Measurements from ENCODE around the gene PRAC2. TPM values are rescaled to one million over a fixed set of nuclear protein-coding genes. Genes with fewer than 3 reads are reported as not detected.

PRAC2 gene
- total RNA-seq, 1 experiment from 2014 or later: not detected

DNA sequence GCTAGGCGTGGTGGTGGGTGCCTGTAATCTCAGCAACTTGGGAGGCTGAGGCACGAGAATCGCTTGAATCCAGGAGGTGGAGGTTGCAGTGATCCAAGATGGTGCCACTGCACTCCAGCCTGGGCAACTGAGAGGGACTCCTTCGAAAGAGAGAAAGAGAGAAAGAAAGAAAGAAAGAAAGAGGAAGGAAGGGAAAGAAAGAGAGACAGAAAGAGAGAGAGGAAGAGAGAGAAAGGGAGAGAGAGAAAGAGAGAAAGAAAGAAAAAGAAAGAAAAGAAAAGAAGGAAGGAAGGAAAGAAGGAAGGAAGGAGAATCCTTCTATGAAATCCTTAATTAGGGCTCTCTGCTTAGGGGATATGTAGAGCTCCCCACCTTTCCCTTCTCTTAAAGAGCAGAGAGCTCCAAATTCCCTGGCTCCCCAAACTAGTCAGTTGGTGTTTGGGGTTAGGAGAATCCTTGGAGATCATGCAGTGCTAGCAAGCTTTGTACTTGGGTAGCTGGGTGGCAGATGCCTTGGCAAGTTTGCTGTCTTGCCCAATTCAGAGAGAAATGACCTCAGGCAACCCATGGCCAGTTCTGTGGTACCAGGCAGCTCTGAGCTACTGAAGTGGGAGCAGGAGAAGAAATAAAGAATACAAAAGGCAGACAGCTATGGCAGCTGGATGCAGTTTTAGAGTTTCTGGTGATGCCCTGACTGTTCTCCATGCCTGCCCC is 14.5 kb downstream of the PRAC2 start:
- no peaks in the 10 kb centered on the region for H3K4me1 ChIP-seq (ENCODE audit: control insufficient read depth, insufficient read depth, low read length)
- ATAC-seq (no peak), DNase-seq (ENCODE audit: low read depth, low spot score) (no peak)
- H3K27ac ChIP-seq (ENCODE audit: low read length): no peak overlapping the region
- POLR2A ChIA-PET: interaction anchor here (0.5 to 0.7 kb wide), 4 partner anchors 9 to 93 kb away, joined by 3 to 8 read pairs (median 5); partner anchors contain the start of gene HOXB13
- no TSS peak for BruUV-seq (replicated peaks)
- no peaks in the 10 kb centered on the region for H3K36me3 ChIP-seq (ENCODE audit: control insufficient read depth, insufficient read depth, low read length)
- H3K27me3 ChIP-seq (ENCODE audit: control insufficient read depth, insufficient read depth, low read length): no peaks in the 10 kb centered on the region; the same call in 1 of the 2 replicates
- no peaks in the 10 kb centered on the region for H3K9me3 ChIP-seq (ENCODE audit: control insufficient read depth, insufficient read depth, low read depth, low read length)
- CTCF ChIA-PET: interaction anchor here (1.1 to 1.2 kb wide), 2 partner anchors 142 to 147 kb away, joined by 4 to 6 read pairs; no protein-coding TSS in a partner anchor
- in situ Hi-C loops (cut with HindIII; ENCODE audit: low pct_unique_long_range_greater_than_20kb, low sequenced_read_pairs): loop anchor here (5.0 to 10.0 kb wide), 2 partner anchors 65 to 167 kb away; partner anchors contain the start of gene UBE2Z
- no peak for TF ChIP-seq SIN3A (IDR thresholded peaks at IDR 0.05; ENCODE audit: borderline replicate concordance, insufficient read depth, low read depth, low read length)
- no peak for TF ChIP-seq POLR2AphosphoS5 (IDR thresholded peaks at IDR 0.05; ENCODE audit: low read depth, low read length)
- TF ChIP-seq, protein P1, sequence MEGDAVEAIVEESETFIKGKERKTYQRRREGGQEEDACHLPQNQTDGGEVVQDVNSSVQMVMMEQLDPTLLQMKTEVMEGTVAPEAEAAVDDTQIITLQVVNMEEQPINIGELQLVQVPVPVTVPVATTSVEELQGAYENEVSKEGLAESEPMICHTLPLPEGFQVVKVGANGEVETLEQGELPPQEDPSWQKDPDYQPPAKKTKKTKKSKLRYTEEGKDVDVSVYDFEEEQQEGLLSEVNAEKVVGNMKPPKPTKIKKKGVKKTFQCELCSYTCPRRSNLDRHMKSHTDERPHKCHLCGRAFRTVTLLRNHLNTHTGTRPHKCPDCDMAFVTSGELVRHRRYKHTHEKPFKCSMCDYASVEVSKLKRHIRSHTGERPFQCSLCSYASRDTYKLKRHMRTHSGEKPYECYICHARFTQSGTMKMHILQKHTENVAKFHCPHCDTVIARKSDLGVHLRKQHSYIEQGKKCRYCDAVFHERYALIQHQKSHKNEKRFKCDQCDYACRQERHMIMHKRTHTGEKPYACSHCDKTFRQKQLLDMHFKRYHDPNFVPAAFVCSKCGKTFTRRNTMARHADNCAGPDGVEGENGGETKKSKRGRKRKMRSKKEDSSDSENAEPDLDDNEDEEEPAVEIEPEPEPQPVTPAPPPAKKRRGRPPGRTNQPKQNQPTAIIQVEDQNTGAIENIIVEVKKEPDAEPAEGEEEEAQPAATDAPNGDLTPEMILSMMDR (IDR thresholded peaks at IDR 0.05): no peak
- TF ChIP-seq TCF7L2 (IDR thresholded peaks at IDR 0.05; ENCODE audit: low read depth, low read length): no peak
- TF ChIP-seq, protein P2, sequence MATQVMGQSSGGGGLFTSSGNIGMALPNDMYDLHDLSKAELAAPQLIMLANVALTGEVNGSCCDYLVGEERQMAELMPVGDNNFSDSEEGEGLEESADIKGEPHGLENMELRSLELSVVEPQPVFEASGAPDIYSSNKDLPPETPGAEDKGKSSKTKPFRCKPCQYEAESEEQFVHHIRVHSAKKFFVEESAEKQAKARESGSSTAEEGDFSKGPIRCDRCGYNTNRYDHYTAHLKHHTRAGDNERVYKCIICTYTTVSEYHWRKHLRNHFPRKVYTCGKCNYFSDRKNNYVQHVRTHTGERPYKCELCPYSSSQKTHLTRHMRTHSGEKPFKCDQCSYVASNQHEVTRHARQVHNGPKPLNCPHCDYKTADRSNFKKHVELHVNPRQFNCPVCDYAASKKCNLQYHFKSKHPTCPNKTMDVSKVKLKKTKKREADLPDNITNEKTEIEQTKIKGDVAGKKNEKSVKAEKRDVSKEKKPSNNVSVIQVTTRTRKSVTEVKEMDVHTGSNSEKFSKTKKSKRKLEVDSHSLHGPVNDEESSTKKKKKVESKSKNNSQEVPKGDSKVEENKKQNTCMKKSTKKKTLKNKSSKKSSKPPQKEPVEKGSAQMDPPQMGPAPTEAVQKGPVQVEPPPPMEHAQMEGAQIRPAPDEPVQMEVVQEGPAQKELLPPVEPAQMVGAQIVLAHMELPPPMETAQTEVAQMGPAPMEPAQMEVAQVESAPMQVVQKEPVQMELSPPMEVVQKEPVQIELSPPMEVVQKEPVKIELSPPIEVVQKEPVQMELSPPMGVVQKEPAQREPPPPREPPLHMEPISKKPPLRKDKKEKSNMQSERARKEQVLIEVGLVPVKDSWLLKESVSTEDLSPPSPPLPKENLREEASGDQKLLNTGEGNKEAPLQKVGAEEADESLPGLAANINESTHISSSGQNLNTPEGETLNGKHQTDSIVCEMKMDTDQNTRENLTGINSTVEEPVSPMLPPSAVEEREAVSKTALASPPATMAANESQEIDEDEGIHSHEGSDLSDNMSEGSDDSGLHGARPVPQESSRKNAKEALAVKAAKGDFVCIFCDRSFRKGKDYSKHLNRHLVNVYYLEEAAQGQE (IDR thresholded peaks at IDR 0.05; ENCODE audit: insufficient read depth in 1 of 2, low read depth in 2 of 2, low read length in 1 of 2): no peak
- intact Hi-C loops (cut with micrococcal nuclease; ENCODE audit: unreplicated experiment): no loop called here
- H3K4me3 ChIP-seq (ENCODE audit: low read depth in 2 of 2, low read length in 2 of 2): no peak overlapping the region

DNA sequence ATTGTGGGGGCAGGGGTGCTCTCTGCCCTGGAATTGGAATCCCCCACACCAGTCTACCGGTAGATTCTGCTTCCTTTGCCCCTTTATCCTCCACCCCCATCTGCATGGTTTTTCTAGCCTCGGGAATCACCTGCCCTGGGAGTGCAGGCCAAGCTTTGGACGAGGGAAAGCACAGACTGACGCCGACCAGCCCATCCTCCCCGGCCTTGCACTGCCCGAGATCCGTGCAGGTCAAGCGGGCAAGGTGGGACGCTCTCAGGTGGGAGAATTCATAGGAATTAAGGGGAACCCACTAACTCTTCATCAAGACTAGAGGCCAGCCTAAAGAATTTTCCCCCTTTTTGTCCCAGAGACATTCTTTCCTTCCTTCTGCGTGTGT is 15.4 kb downstream of the PRAC2 start:
- no peak overlapping the region for H3K27ac ChIP-seq (ENCODE audit: low read length)
- POLR2A ChIA-PET: interaction anchor here (0.7 kb wide), 1 partner anchor 10 kb away, joined by 3 read pairs; the partner anchor contains the start of gene HOXB13
- in situ Hi-C loops (cut with HindIII; ENCODE audit: low pct_unique_long_range_greater_than_20kb, low sequenced_read_pairs): loop anchor here (5.0 to 10.0 kb wide), 2 partner anchors 64 to 166 kb away; partner anchors contain the start of gene UBE2Z
- DNase-seq (ENCODE audit: low read depth, low spot score) (no peak), ATAC-seq (no peak)
- H3K27me3 ChIP-seq (ENCODE audit: control insufficient read depth, insufficient read depth, low read length): no peaks in the 10 kb centered on the region; the same call in 1 of the 2 replicates
- BruUV-seq (replicated peaks): no TSS peak
- intact Hi-C loops (cut with micrococcal nuclease; ENCODE audit: unreplicated experiment): no loop called here
- H3K36me3 ChIP-seq (ENCODE audit: control insufficient read depth, insufficient read depth, low read length): no peaks in the 10 kb centered on the region
- no peaks in the 10 kb centered on the region for H3K4me1 ChIP-seq (ENCODE audit: control insufficient read depth, insufficient read depth, low read length)
- CTCF ChIA-PET: interaction anchor here (1.2 kb wide), 1 partner anchor 141 kb away, joined by 4 read pairs; no protein-coding TSS in a partner anchor
- no peaks in the 10 kb centered on the region for H3K9me3 ChIP-seq (ENCODE audit: control insufficient read depth, insufficient read depth, low read depth, low read length)
- TF ChIP-seq, protein P1 (IDR thresholded peaks at IDR 0.05): no peak
- TF ChIP-seq SIN3A (IDR thresholded peaks at IDR 0.05; ENCODE audit: borderline replicate concordance, insufficient read depth, low read depth, low read length) (no peak), TCF7L2 (IDR thresholded peaks at IDR 0.05; ENCODE audit: low read depth, low read length) (no peak), POLR2AphosphoS5 (IDR thresholded peaks at IDR 0.05; ENCODE audit: low read depth, low read length) (no peak)
- TF ChIP-seq, protein P2 (IDR thresholded peaks at IDR 0.05; ENCODE audit: insufficient read depth in 1 of 2, low read depth in 2 of 2, low read length in 1 of 2): no peak
- no peak overlapping the region for H3K4me3 ChIP-seq (ENCODE audit: low read depth in 2 of 2, low read length in 2 of 2)
